Measurements from ENCODE around the gene PSPN. TPM values are rescaled to one million over a fixed set of nuclear protein-coding genes. Genes with fewer than 3 reads are reported as not detected.

The PSPN gene
- total and polyA plus RNA-seq, 8 donors: 0.64 to 1.4 (median 0.92) TPM

GRCh38 chr19:6413291-6413690 is 37.6 kb upstream of the PSPN start:
- Histone ChIP-seq H3K4me3 (no peak overlapping the region), H3K27ac (no peak overlapping the region), H3K36me3 (peaks cover 11 to 43% (median 41%) of the 10 kb centered on the region in 3 donors), H3K9me3 (no peaks in the 10 kb centered on the region), H3K4me1 (no peaks in the 10 kb centered on the region), H3K27me3 (no peaks in the 10 kb centered on the region)
- DNase-seq (no peak), FAIRE-seq (no peak), ATAC-seq (no peak)
- WGBS, 2 donors: 64 to 66% methylated on average over 10 of the region's 10 CpGs
- TF ChIP-seq, protein P1, sequence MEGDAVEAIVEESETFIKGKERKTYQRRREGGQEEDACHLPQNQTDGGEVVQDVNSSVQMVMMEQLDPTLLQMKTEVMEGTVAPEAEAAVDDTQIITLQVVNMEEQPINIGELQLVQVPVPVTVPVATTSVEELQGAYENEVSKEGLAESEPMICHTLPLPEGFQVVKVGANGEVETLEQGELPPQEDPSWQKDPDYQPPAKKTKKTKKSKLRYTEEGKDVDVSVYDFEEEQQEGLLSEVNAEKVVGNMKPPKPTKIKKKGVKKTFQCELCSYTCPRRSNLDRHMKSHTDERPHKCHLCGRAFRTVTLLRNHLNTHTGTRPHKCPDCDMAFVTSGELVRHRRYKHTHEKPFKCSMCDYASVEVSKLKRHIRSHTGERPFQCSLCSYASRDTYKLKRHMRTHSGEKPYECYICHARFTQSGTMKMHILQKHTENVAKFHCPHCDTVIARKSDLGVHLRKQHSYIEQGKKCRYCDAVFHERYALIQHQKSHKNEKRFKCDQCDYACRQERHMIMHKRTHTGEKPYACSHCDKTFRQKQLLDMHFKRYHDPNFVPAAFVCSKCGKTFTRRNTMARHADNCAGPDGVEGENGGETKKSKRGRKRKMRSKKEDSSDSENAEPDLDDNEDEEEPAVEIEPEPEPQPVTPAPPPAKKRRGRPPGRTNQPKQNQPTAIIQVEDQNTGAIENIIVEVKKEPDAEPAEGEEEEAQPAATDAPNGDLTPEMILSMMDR (IDR thresholded peaks at IDR 0.05): no peak
- intact Hi-C loops (cut with DNase I): no loop called here

- Histone ChIP-seq H3K27me3 (no peaks in the 10 kb centered on the region), H3K9me3 (no peaks in the 10 kb centered on the region), H3K4me1 (no peaks in the 10 kb centered on the region), H3K4me3 (no peak overlapping the region), H3K36me3 (peaks cover 8 to 36% (median 35%) of the 10 kb centered on the region in 3 donors), H3K27ac (no peak overlapping the region)
- FAIRE-seq (no peak), DNase-seq (peak in 3 of 6 donors; percentile 55 to 83 (median 71)), ATAC-seq (peak; percentile 60 to 87 (median 70))
- 53 to 57% methylated on average over 14 to 15 of the region's 15 CpGs for WGBS, 2 donors
- TF ChIP-seq, protein P1 (IDR thresholded peaks at IDR 0.05): peak in 3 of 4 donors; percentile 35 to 42 (median 41)
- intact Hi-C loops (cut with DNase I): no loop called here
These were observed 36.8 kb upstream of the PSPN start for GRCh38 chr19:6412447-6413091.

- Histone ChIP-seq H3K4me3 (no peak overlapping the region), H3K36me3 (peaks cover 8 to 31% (median 30%) of the 10 kb centered on the region in 3 donors), H3K27me3 (no peaks in the 10 kb centered on the region), H3K4me1 (no peaks in the 10 kb centered on the region), H3K27ac (no peak overlapping the region), H3K9me3 (no peaks in the 10 kb centered on the region)
- ATAC-seq (peak in 2 of 4 donors; percentile 8 to 9), DNase-seq (no peak), FAIRE-seq (no peak)
- WGBS, 2 donors: 59 to 64% methylated on average over 11 to 12 of the region's 12 CpGs
- TF ChIP-seq, protein P1 (IDR thresholded peaks at IDR 0.05): no peak
- intact Hi-C loops (cut with DNase I): no loop called here
These were observed 36.3 kb upstream of the PSPN start for GRCh38 chr19:6412061-6412446.

DNA sequence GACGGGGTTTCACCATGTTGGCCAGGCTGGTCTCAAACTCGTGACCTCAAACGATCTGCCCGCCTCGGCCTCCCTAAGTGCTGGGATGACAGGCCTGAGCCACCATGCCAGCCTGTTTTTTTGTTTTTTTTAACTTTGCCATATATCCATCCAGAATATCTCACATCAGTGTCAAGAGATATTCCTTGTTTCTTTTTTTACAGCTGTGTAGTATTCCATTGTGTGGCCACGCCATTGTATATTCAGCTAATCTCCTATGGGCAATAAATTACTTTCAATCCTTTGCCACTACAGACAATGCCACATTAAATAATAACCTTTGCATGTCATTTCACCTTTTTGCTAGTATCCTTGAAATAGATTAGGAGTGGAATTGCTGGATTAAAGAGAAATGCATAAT is 33.6 kb upstream of the PSPN start:
- intact Hi-C loops (cut with DNase I): no loop called here
- Histone ChIP-seq H3K27ac (no peak overlapping the region), H3K4me1 (no peaks in the 10 kb centered on the region), H3K36me3 (peaks cover 0 to 4% (median 3%) of the 10 kb centered on the region in 3 donors), H3K9me3 (no peaks in the 10 kb centered on the region), H3K4me3 (no peak overlapping the region), H3K27me3 (no peaks in the 10 kb centered on the region)
- FAIRE-seq: no peak
- no peak for DNase-seq
- no peak for ATAC-seq
- TF ChIP-seq, protein P1 (IDR thresholded peaks at IDR 0.05): no peak
- 88 to 95% methylated on average over 6 of the region's 6 CpGs for WGBS, 2 donors

DNA sequence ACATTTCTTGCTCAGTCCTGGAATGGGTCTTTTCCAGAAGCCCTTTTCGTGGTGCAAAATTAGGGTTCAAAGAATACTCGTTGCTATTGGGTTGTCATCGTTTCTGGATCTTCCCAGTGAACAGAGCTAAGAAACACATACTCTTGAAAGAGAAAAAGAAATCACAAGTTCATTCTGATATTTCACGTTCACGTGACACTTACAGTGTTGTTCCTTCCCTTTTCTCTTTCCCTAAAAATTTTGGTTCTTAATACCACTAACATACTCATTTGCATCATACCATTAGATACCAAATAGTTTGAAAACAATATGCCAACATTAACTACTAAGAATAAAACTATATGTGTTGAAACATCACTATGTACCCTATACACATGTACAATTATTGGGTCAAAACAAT is 30.7 kb upstream of the PSPN start:
- Histone ChIP-seq H3K27me3 (no peaks in the 10 kb centered on the region), H3K4me1 (no peaks in the 10 kb centered on the region), H3K36me3 (no peaks in the 10 kb centered on the region), H3K4me3 (no peak overlapping the region), H3K27ac (no peak overlapping the region), H3K9me3 (no peaks in the 10 kb centered on the region)
- ATAC-seq: no peak
- no peak for DNase-seq
- intact Hi-C loops (cut with DNase I): no loop called here
- TF ChIP-seq, protein P1 (IDR thresholded peaks at IDR 0.05): no peak
- FAIRE-seq: no peak
- 74 to 88% methylated on average over 5 of the region's 5 CpGs for WGBS, 2 donors

Measured in pancreas (tissue), 10 donors.